Heart left ventricle (tissue), 13 donors: ENCODE results near the gene RASA4.
"Not testable (repeated sequence)": the region's sequence is repeated elsewhere in the genome, so short reads cannot be mapped to it uniquely, and the experiment has no call there.

Experiments
- CTCF ChIP-seq, 12 donors: fragments of 200-600 bp; sonication (generic) in 4 of 12; IDR thresholded peaks; one replicate each; pipeline versions ENCODE4 v1.5.0 to v1.8.0; 2018 to 2022; ENCODE audit warnings: antibody characterized with exemption in 12 of 12, mild to moderate bottlenecking in 5 of 12
- POLR2A ChIP-seq, 2 donors: fragments of 450-650 bp; IDR thresholded peaks; one replicate each; pipeline ENCODE4 v1.6.1; 2017; ENCODE audit warnings: antibody characterized with exemption in 2 of 2, mild to moderate bottlenecking in 2 of 2, moderate library complexity in 2 of 2
- donor health status: ischemic (EF 13 %, LVEDD 7.1; RV severe dilation, severe dysfunction).
- donor health status: DM: no; HTN: yes; CAD: no.
- donor health status: DM: no; HTN: no; CAD: no.
- donor health status: ischemic (EF 25% LVEDD 6.9; RV normal size, moderate dysfunction).
- donor health status: ischemic (EF 25% LVEDD 5.7; RV mildly dilated, moderate dysfunction).
- donor health status: ischemic (EF 35%, LVEDD 5.7; RV mildly dilated, moderate dysfunction).
- donor health status: nonischemic (EF 11% LVEDD 7.7; RV severe dilation, severe dysfunction).
- donor health status: DM: yes; HTN: yes; CAD: no.
- donor health status: PGD.
- donor health status: ischemic (EF 29% LVEDD 5.4; RV normal size, mild dysfunction).
- donor health status: nonischemic (EF 23%, LVEDD 6.1; RV moderate dilation, normal function).

- not testable (repeated sequence) for TF ChIP-seq CTCF, POLR2A (IDR thresholded peaks at IDR 0.05)
Measured at GRCh38 chr7:102634299-102634698, 17.7 kb upstream of the RASA4 start.
